IMR-90 (cell line): ENCODE data around the gene PRKD1. TPM values are rescaled to one million over a fixed set of nuclear protein-coding genes. Genes with fewer than 3 reads are reported as not detected.

ENCODE experiments used
- ATAC-seq: fragments of 200-7000 bp; cut with Tn5 transposase; 2 replicates; pipeline ENCODE4 v1.9.1; 2020; ENCODE audit warnings: low read depth, mild to moderate bottlenecking, moderate library complexity
- BruUV-seq: library from RNA; stranded (reverse); fragments of 400-500 nt; replicated peaks from 2 replicates; lab custom pipeline; 2021; lab: Mats Ljungman, UMichigan
- CTCF ChIA-PET: fragments of 300-600 bp; formaldehyde crosslinking; extraction: SDS; loops from one replicate; lab custom pipeline; 2021; ENCODE audit warnings: antibody characterized with exemption; lab: Yijun Ruan, JAX
- POLR2A ChIA-PET: fragments of 300-600 bp; sonication (Branson Sonifier 250); formaldehyde crosslinking; loops from one replicate; lab custom pipeline; 2022; ENCODE audit warnings: antibody characterized with exemption; ENCODE audit not compliant: unreplicated experiment; lab: Charles Lee
- DNase-seq: peaks from one replicate; pipeline ENCODE4 v3.0.0; 2013
- H2AFZ ChIP-seq: replicated peaks from 2 replicates; pipeline ENCODE3; 2013; ENCODE audit warnings: low read length, mild to moderate bottlenecking; ENCODE audit not compliant: poor library complexity
- H2AK5ac ChIP-seq: 2 replicates; pipeline ENCODE4 v1.6.1; 2013; ENCODE audit warnings: low read depth, low read length, inconsistent platforms
- H2AK9ac ChIP-seq: replicated peaks from 2 replicates; pipeline ENCODE3; 2013; ENCODE audit warnings: mild to moderate bottlenecking, low read depth, low read length, moderate library complexity; ENCODE audit not compliant: poor library complexity
- H2BK120ac ChIP-seq: 2 replicates; pipeline ENCODE4 v1.6.1; 2013; ENCODE audit warnings: low read depth, low read length, inconsistent platforms
- H2BK15ac ChIP-seq: 3 replicates; pipeline ENCODE4 v1.6.1; 2013; ENCODE audit warnings: low read depth, low read length, inconsistent platforms
- H2BK20ac ChIP-seq: 2 replicates; pipeline ENCODE4 v1.6.1; 2013; ENCODE audit warnings: low read depth, mild to moderate bottlenecking, inconsistent platforms, low read length, moderate library complexity
- H2BK5ac ChIP-seq: 2 replicates; pipeline ENCODE4 v1.6.1; 2013; ENCODE audit warnings: mild to moderate bottlenecking, low read depth, low read length, inconsistent platforms; ENCODE audit not compliant: poor library complexity, severe bottlenecking
- H3K14ac ChIP-seq: replicated peaks from 2 replicates; pipeline ENCODE4 v1.6.1; 2013; ENCODE audit warnings: low read depth, low read length, inconsistent platforms
- H3K18ac ChIP-seq: 2 replicates; pipeline ENCODE4 v1.6.1; 2013; ENCODE audit warnings: low read depth, low read length, control low read depth
- H3K23ac ChIP-seq: 2 replicates; pipeline ENCODE4 v1.6.1; 2013; ENCODE audit warnings: low read depth, low read length, inconsistent platforms
- H3K27ac ChIP-seq: 2 replicates; pipeline ENCODE4 v1.5.1; 2013; ENCODE audit warnings: mild to moderate bottlenecking, control low read depth, low read length; ENCODE audit not compliant: insufficient read depth
- H3K27me3 ChIP-seq: 2 replicates; pipeline ENCODE4 v1.6.1; 2013; ENCODE audit warnings: low read length; ENCODE audit not compliant: control insufficient read depth, insufficient read depth
- H3K36me3 ChIP-seq: 2 replicates; pipeline ENCODE4 v1.6.1; 2013; ENCODE audit warnings: low read length, mixed read lengths; ENCODE audit not compliant: control insufficient read depth, insufficient read depth
- H3K4ac ChIP-seq: 2 replicates; pipeline ENCODE4 v1.6.1; 2013; ENCODE audit warnings: low read depth, low read length, inconsistent platforms
- H3K4me1 ChIP-seq: 2 replicates; pipeline ENCODE4 v1.6.1; 2013; ENCODE audit warnings: low read length, mixed read lengths; ENCODE audit not compliant: control insufficient read depth, insufficient read depth
- H3K4me2 ChIP-seq: 2 replicates; pipeline ENCODE4 v1.6.1; 2013; ENCODE audit warnings: low read depth, mild to moderate bottlenecking, control low read depth, low read length, moderate library complexity
- H3K4me3 ChIP-seq: 2 replicates; pipeline ENCODE4 v1.5.1; 2013; ENCODE audit warnings: low read depth, mild to moderate bottlenecking, control low read depth, low read length, moderate library complexity; ENCODE audit not compliant: insufficient read depth
- H3K56ac ChIP-seq: 2 replicates; pipeline ENCODE4 v1.6.1; 2013; ENCODE audit warnings: low read length, inconsistent platforms; ENCODE audit not compliant: insufficient read depth; ENCODE audit errors: extremely low read depth
- H3K79me1 ChIP-seq, 2 experiments: 2 replicates each; pipeline ENCODE4 v1.6.1; 2013; ENCODE audit warnings: low read length in 2 of 2, inconsistent platforms in 1 of 2, low read depth in 1 of 2
- H3K9ac ChIP-seq: 2 replicates; pipeline ENCODE4 v1.6.1; 2013; ENCODE audit warnings: low read depth, low read length, control low read depth
- H3K9me1 ChIP-seq: 2 replicates; pipeline ENCODE4 v1.6.1; 2013; ENCODE audit warnings: low read length, inconsistent platforms; ENCODE audit not compliant: insufficient read depth
- H3K9me3 ChIP-seq: 2 replicates; pipeline ENCODE4 v1.6.1; 2013; ENCODE audit warnings: low read length; ENCODE audit not compliant: control insufficient read depth, insufficient read depth
- H4K20me1 ChIP-seq: 2 replicates; pipeline ENCODE4 v1.6.1; 2013; ENCODE audit warnings: low read length, inconsistent platforms; ENCODE audit not compliant: insufficient read depth
- H4K5ac ChIP-seq: 2 replicates; pipeline ENCODE4 v1.6.1; 2013; ENCODE audit warnings: mild to moderate bottlenecking, low read depth, low read length, control low read depth
- H4K8ac ChIP-seq, 2 experiments: 2 replicates each; pipeline ENCODE4 v1.6.1; 2013; ENCODE audit warnings: low read depth in 2 of 2, low read length in 2 of 2, control low read depth in 1 of 2, inconsistent platforms in 1 of 2
- H4K91ac ChIP-seq: 2 replicates; pipeline ENCODE4 v1.6.1; 2013; ENCODE audit warnings: low read depth, low read length, inconsistent platforms; ENCODE audit not compliant: insufficient read depth
- BHLHE40 ChIP-seq: fragments of 150-350 bp; IDR thresholded peaks from 2 replicates; pipeline ENCODE4 v1.6.1; 2016; ENCODE audit warnings: mild to moderate bottlenecking, low read depth, low read length
- CEBPB ChIP-seq: IDR thresholded peaks from 2 replicates; pipeline ENCODE4 v1.6.1; 2012; ENCODE audit warnings: low read depth, low read length, improper control_type of control experiment
- CHD1 ChIP-seq: IDR thresholded peaks from 2 replicates; pipeline ENCODE4 v1.6.1; 2012; ENCODE audit warnings: low read depth, low read length, improper control_type of control experiment
- CTCF ChIP-seq: conservative IDR thresholded peaks from 2 replicates; pipeline ENCODE4 v1.5.1; 2012; ENCODE audit warnings: mild to moderate bottlenecking, low read depth, low read length, improper control_type of control experiment
- ELK1 ChIP-seq: fragments of 150-350 bp; IDR thresholded peaks from 2 replicates; pipeline ENCODE4 v1.6.1; 2016; ENCODE audit warnings: low read depth, mild to moderate bottlenecking, low read length, moderate library complexity, borderline replicate concordance
- FOS ChIP-seq: fragments of 150-350 bp; IDR thresholded peaks from 2 replicates; pipeline ENCODE4 v1.6.1; 2016; ENCODE audit warnings: low read depth, low read length
- MAFK ChIP-seq: IDR thresholded peaks from 2 replicates; pipeline ENCODE4 v1.6.1; 2012; ENCODE audit warnings: low read depth, low read length, improper control_type of control experiment
- MAZ ChIP-seq: IDR thresholded peaks from 2 replicates; pipeline ENCODE4 v1.6.1; 2012; ENCODE audit warnings: low read depth, mild to moderate bottlenecking, low read length, improper control_type of control experiment, moderate library complexity, borderline replicate concordance
- MXI1 ChIP-seq: IDR thresholded peaks from 2 replicates; pipeline ENCODE4 v1.6.1; 2012; ENCODE audit warnings: low read depth, mild to moderate bottlenecking, low read length, moderate library complexity, borderline replicate concordance
- NFE2L2 ChIP-seq: fragments of 150-350 bp; IDR thresholded peaks from 2 replicates; pipeline ENCODE4 v1.6.1; 2016; ENCODE audit warnings: low read depth, mild to moderate bottlenecking, low read length
- POLR2A ChIP-seq: IDR thresholded peaks from 2 replicates; pipeline ENCODE4 v1.6.1; 2012; ENCODE audit warnings: mild to moderate bottlenecking, low read depth, low read length
- RAD21 ChIP-seq: IDR thresholded peaks from 2 replicates; pipeline ENCODE4 v1.6.1; 2012; ENCODE audit warnings: low read length, improper control_type of control experiment
- RCOR1 ChIP-seq: IDR thresholded peaks from 2 replicates; pipeline ENCODE4 v1.6.1; 2012; ENCODE audit warnings: mild to moderate bottlenecking, low read length, improper control_type of control experiment; ENCODE audit not compliant: insufficient replicate concordance
- RFX5 ChIP-seq: IDR thresholded peaks from 2 replicates; pipeline ENCODE4 v1.8.0; 2012; ENCODE audit warnings: low read depth, mild to moderate bottlenecking, low read length, moderate library complexity
- SMC3 ChIP-seq: fragments of 150-350 bp; IDR thresholded peaks from 2 replicates; pipeline ENCODE4 v1.6.1; 2016; ENCODE audit warnings: low read depth, mild to moderate bottlenecking, antibody characterized with exemption, low read length, moderate library complexity
- USF2 ChIP-seq: fragments of 150-350 bp; IDR thresholded peaks from 2 replicates; pipeline ENCODE4 v1.6.1; 2017; ENCODE audit warnings: mild to moderate bottlenecking, antibody characterized with exemption, low read length, low read depth
- WGBS, 2 experiments: methylation state at CpG; one replicate each; pipeline versions ENCODE4 v1.1.5 to v1.1.7; 2013; ENCODE audit warnings: missing lambda C conversion rate in 2 of 2; ENCODE audit not compliant: insufficient read length in 1 of 2; ENCODE audit errors: extremely low coverage in 2 of 2; 5-methylcytosine and 5-hydroxymethylcytosine counted together
- dilution Hi-C: fragments of 300-500 bp; cut with HindIII; formaldehyde crosslinking; loops from one replicate; pipeline ENCODE4 v1.14.3; 2018; ENCODE audit warnings: low sequenced_read_pairs; ENCODE audit not compliant: unreplicated experiment
- in situ Hi-C: fragments of 300-500 bp; cut with MboI; formaldehyde crosslinking; loops from 3 replicates; pipeline ENCODE4 v1.14.3; 2019; ENCODE audit warnings: low sequenced_read_pairs, inconsistent platforms, mixed read lengths
- intact Hi-C: fragments of 100-400 bp; cut with micrococcal nuclease; formaldehyde crosslinking; loops from 2 replicates; pipeline ENCODE4 v1.10.0; 2022
- polyA plus RNA-seq, 3 experiments: library from polyadenylated mRNA; depleted of rRNA; stranded (reverse); fragments of >200 nt; gene quantifications; 2 replicates each; pipeline ENCODE4 v1.2.3, GENCODE V29; 2012; ENCODE audit warnings: low replicate concordance in 1 of 3
- total RNA-seq: library from RNA; depleted of rRNA; stranded (reverse); fragments of >200 nt; gene quantifications from 2 replicates; pipeline ENCODE4 v1.2.3, GENCODE V29; 2012

PRKD1 gene
- total and polyA plus RNA-seq, 2 of the 4 experiments (the other 2 are of a cell fraction): 12.9 to 14.2 TPM

- ChIA-PET POLR2A (interaction anchor here (0.6 kb wide), 1 partner anchor 22 kb away, joined by 3 read pairs; no protein-coding TSS in a partner anchor), CTCF (interaction anchor here (0.8 kb wide), 1 partner anchor 36 kb away, joined by 3 read pairs; no protein-coding TSS in a partner anchor)
- TF ChIP-seq SMC3 (no peak), MAFK (no peak), RCOR1 (no peak), MXI1 (no peak), CTCF (no peak), BHLHE40 (no peak), FOS (no peak), CEBPB (no peak), RFX5 (no peak), CHD1 (no peak), USF2 (no peak), NFE2L2 (no peak), ELK1 (no peak), MAZ (no peak), POLR2A (no peak), RAD21 (no peak)
- Histone ChIP-seq H3K56ac (no peak overlapping the region), H3K27ac (no peak overlapping the region), H2BK120ac (no peak overlapping the region), H2AK5ac (no peak overlapping the region), H3K4me1 (peaks cover 4% of the 10 kb centered on the region), H3K18ac (no peak overlapping the region), H2BK5ac (no peak overlapping the region), H3K36me3 (no peaks in the 10 kb centered on the region), H3K9ac (no peak overlapping the region), H3K79me1 (peaks cover 4 to 42% of the 10 kb centered on the region in 2 experiments; a peak in 3 of 4 replicates), H3K4me2 (no peak overlapping the region), H3K9me3 (no peaks in the 10 kb centered on the region), H2BK15ac (no peak overlapping the region), H4K5ac (no peak overlapping the region), H3K4me3 (no peak overlapping the region), H2BK20ac (no peak overlapping the region), H2AFZ (no peak overlapping the region), H3K4ac (no peak overlapping the region), H3K27me3 (no peaks in the 10 kb centered on the region), H4K20me1 (peaks cover 10% of the 10 kb centered on the region; the same call in 1 of the 2 replicates), H3K23ac (no peak overlapping the region), H4K91ac (no peak overlapping the region), H2AK9ac (no peak overlapping the region), H4K8ac (no peak overlapping the region), H3K14ac (no peak overlapping the region), H3K9me1 (0 out of 2 replicates have a peak, but pooled peaks cover 3% of the 10 kb centered on the region)
- intact Hi-C loops: no loop called here
- dilution Hi-C loops: no loop called here
- ATAC-seq: no peak
- no peak for DNase-seq
- BruUV-seq: no TSS peak
- WGBS, 2 experiments: no CpG with 5 or more reads among the region's 7 CpGs
- in situ Hi-C loops: loop anchor here (25.0 kb wide), 1 partner anchor 307 kb away; no protein-coding TSS in a partner anchor
These were observed 22.1 kb downstream of the PRKD1 start for GRCh38 chr14:29905543-29905942.
